HepG2 (cell line): ENCODE measurements around the gene MRPS35. TPM values are rescaled to one million over a fixed set of nuclear protein-coding genes. Genes with fewer than 3 reads are reported as not detected.
A peak's percentile ranks its signal among the peaks of the same experiment; 100 is the strongest.

Experiments used
- ATAC-seq: fragments of 200-7000 bp; cut with Tn5 transposase; 3 replicates; pipeline ENCODE4 v1.9.1; 2020; ENCODE audit warnings: mild to moderate bottlenecking, moderate library complexity
- BruUV-seq: library from RNA; stranded (reverse); fragments of 400-500 nt; replicated peaks from 2 replicates; lab custom pipeline; 2021; lab: Mats Ljungman, UMichigan
- CTCF ChIA-PET: fragments of 300-600 bp; formaldehyde crosslinking; extraction: SDS; loops from one replicate; lab custom pipeline; 2021; ENCODE audit warnings: low total read pairs, inconsistent platforms, low intra/inter-chr PET ratio; lab: Yijun Ruan, JAX
- POLR2A ChIA-PET: fragments of 350-600 bp; sonication (Branson Sonifier 250); formaldehyde crosslinking; loops from one replicate; lab custom pipeline; 2020; ENCODE audit warnings: antibody characterized with exemption, inconsistent platforms; lab: Yijun Ruan, JAX
- DNase-seq: peaks from one replicate; pipeline ENCODE4 v3.0.0-alpha.2; 2015; ENCODE audit warnings: low spot score
- FAIRE-seq: peaks from 3 replicates; lab custom pipeline; 2011; peaks lifted over from hg19 to GRCh38; lab: Jason Lieb, UNC
- H2AFZ ChIP-seq: one replicate; pipeline ENCODE4 v1.6.1; 2011; ENCODE audit warnings: low read length, inconsistent platforms
- H3K27ac ChIP-seq: fragments of 300-600 bp; 3 replicates; pipeline ENCODE4 v1.8.0; 2011; ENCODE audit warnings: mixed run types, mild to moderate bottlenecking, mixed read lengths, low read length, inconsistent platforms; ENCODE audit not compliant: insufficient read depth; ENCODE audit errors: extremely low read length
- H3K27me3 ChIP-seq, 2 experiments: fragments of 200-600 bp in 1 of 2; 2 replicates in 1 of 2; 3 replicates in 1 of 2; pipeline versions ENCODE4 v1.6.0 to v1.8.0; 2011; ENCODE audit warnings: low read length in 2 of 2, mild to moderate bottlenecking in 2 of 2, moderate library complexity in 2 of 2, inconsistent platforms in 1 of 2; ENCODE audit not compliant: insufficient read depth in 2 of 2, control insufficient read depth in 1 of 2
- H3K36me3 ChIP-seq, 2 experiments: fragments of 200-600 bp in 1 of 2; replicated peaks in 1 of 2; 2 replicates in 1 of 2; 3 replicates in 1 of 2; pipeline versions ENCODE4 v1.5.1 to v1.8.0; 2011; ENCODE audit warnings: low read length in 2 of 2, inconsistent platforms in 1 of 2; ENCODE audit not compliant: insufficient read depth in 2 of 2, control insufficient read depth in 1 of 2
- H3K4me1 ChIP-seq: 2 replicates; pipeline ENCODE4 v1.5.1; 2012; ENCODE audit warnings: low read length, inconsistent platforms; ENCODE audit not compliant: insufficient read depth
- H3K4me2 ChIP-seq: 2 replicates; pipeline ENCODE4 v1.6.0; 2011; ENCODE audit warnings: low read depth, low read length, inconsistent platforms
- H3K4me3 ChIP-seq, 3 experiments: fragments of 200-600 bp in 1 of 3; sonication (generic), shearing (Covaris generic) in 1 of 3; replicated peaks in 1 of 3; 2 replicates each; pipeline ENCODE4 v1.5.1; 2011 to 2016; ENCODE audit warnings: low read length in 3 of 3, inconsistent platforms in 2 of 3, low read depth in 2 of 3, mild to moderate bottlenecking in 2 of 3, control low read depth in 1 of 3, mixed read lengths in 1 of 3; ENCODE audit not compliant: insufficient read depth in 1 of 3
- H3K79me2 ChIP-seq: one replicate; pipeline ENCODE4 v1.6.1; 2011; ENCODE audit warnings: low read length, inconsistent platforms; ENCODE audit not compliant: insufficient read depth
- H3K9ac ChIP-seq: 2 replicates; pipeline ENCODE4 v1.6.0; 2011; ENCODE audit warnings: mild to moderate bottlenecking, low read depth, low read length, inconsistent platforms; ENCODE audit not compliant: insufficient read depth
- H3K9me3 ChIP-seq: 2 replicates; pipeline ENCODE4 v1.5.1; 2012; ENCODE audit warnings: mild to moderate bottlenecking, low read length
- H4K20me1 ChIP-seq: 2 replicates; pipeline ENCODE4 v1.6.0; 2011; ENCODE audit warnings: inconsistent platforms, mild to moderate bottlenecking, low read length, moderate library complexity; ENCODE audit not compliant: insufficient read depth
- ARID3A ChIP-seq: IDR thresholded peaks from 2 replicates; pipeline ENCODE4 v1.6.1; 2012; ENCODE audit warnings: low read depth, low read length, improper control_type of control experiment
- CTCF ChIP-seq: sonication (generic); formaldehyde crosslinking; IDR thresholded peaks from 2 replicates; pipeline ENCODE4 v1.5.0; 2020; ENCODE audit warnings: mild to moderate bottlenecking, missing genetic modification reagents, moderate library complexity
- RAD21 ChIP-seq: fragments of 450-650 bp; formaldehyde crosslinking; IDR thresholded peaks from 2 replicates; pipeline ENCODE4 v1.5.0; 2020; ENCODE audit warnings: mild to moderate bottlenecking
- SMC3 ChIP-seq: IDR thresholded peaks from 2 replicates; pipeline ENCODE4 v1.6.1; 2011; ENCODE audit warnings: low read length, improper control_type of control experiment
- STAG1 ChIP-seq: sonication (generic); formaldehyde crosslinking; IDR thresholded peaks from 2 replicates; pipeline ENCODE4 v1.4.0; 2020; ENCODE audit warnings: missing genetic modification reagents
- ZFP90 ChIP-seq: sonication (generic); formaldehyde crosslinking; IDR thresholded peaks from 2 replicates; pipeline ENCODE4 v1.8.0; 2022; ENCODE audit warnings: missing genetic modification reagents, mild to moderate bottlenecking, inconsistent platforms, borderline replicate concordance
- ZNF205 ChIP-seq: IDR thresholded peaks from 2 replicates; pipeline ENCODE4 v1.6.1; 2018; ENCODE audit warnings: missing biosample characterization, missing genetic modification reagents
- WGBS: methylation state at CpG from one replicate; pipeline ENCODE4 v1.1.6; 2017; ENCODE audit warnings: low lambda C conversion rate; 5-methylcytosine and 5-hydroxymethylcytosine counted together
- in situ Hi-C: cut with HindIII; loops from 2 replicates; pipeline ENCODE4 v1.10.0; 2017; ENCODE audit warnings: low pct_unique_long_range_greater_than_20kb; ENCODE audit not compliant: extremely low pct_ligation_motif_present
- intact Hi-C: fragments of 100-400 bp; cut with micrococcal nuclease; formaldehyde crosslinking; loops from one replicate; pipeline ENCODE4 v1.10.0; 2022; ENCODE audit not compliant: unreplicated experiment
- polyA plus RNA-seq, 8 experiments: library from polyadenylated mRNA; depleted of rRNA in 3 of 8; stranded (reverse) in 7 of 8; unstranded in 1 of 8; fragments of >200 nt; fragmentation: Illumina TruSeq in 4 of 8; extraction: Trizol in 4 of 8; gene quantifications; 2 replicates each; pipeline versions ENCODE4 v1.2.1 to v1.2.3, GENCODE V29; 2011 to 2016; ENCODE audit warnings: low read depth in 4 of 8, missing spikeins in 1 of 8, mixed read lengths in 1 of 8; ENCODE audit not compliant: insufficient read depth in 1 of 8
- total RNA-seq, 5 experiments: library from RNA; depleted of rRNA; stranded (reverse); fragments of >200 nt; fragmentation: Illumina TruSeq; extraction: Trizol; gene quantifications; 2 replicates each; pipeline ENCODE4 v1.2.3, GENCODE V29; 2016; ENCODE audit warnings: low read depth in 1 of 5

The MRPS35 gene
- total and polyA plus RNA-seq, 2 of the 13 experiments (the other 11 are each of a cell fraction or from before 2014, with no cell fraction given), result 63.4 to 104 TPM

- intact Hi-C loops, result loop anchor here (1.0 to 10.0 kb wide), 5 partner anchors 22 to 1262 kb away; partner anchors contain the start of gene MRPS35
- ATAC-seq (peak; percentile 66), FAIRE-seq (peak; percentile 34), DNase-seq (peak; percentile 10)
- peaks cover 10 to 52% of the 10 kb centered on the region in 2 experiments for H3K36me3 ChIP-seq
- H3K9ac ChIP-seq, result no peak overlapping the region
- POLR2A ChIA-PET, result interaction anchor here (0.6 to 1.2 kb wide), 2 partner anchors 47 to 1259 kb away, joined by 3 to 4 read pairs; partner anchors contain the start of genes KLHL42 and MANSC4
- H3K4me3 ChIP-seq, result no peak overlapping the region
- no peaks in the 10 kb centered on the region for H3K4me1 ChIP-seq
- H3K4me2 ChIP-seq, result no peak overlapping the region
- H3K9me3 ChIP-seq, result no peaks in the 10 kb centered on the region
- WGBS, result 36% methylated on average over 3 of the region's 3 CpGs
- TF ChIP-seq ZFP90 (CRISPR knock-in tag) (no peak), ZNF205 (CRISPR knock-in tag) (no peak), ARID3A (0 out of 2 replicates have a peak, but pooled peaks have one; percentile 24), STAG1 (CRISPR knock-in tag) (peak; percentile 86), SMC3 (peak; percentile 79), CTCF (CRISPR knock-in tag) (peak; percentile 79), RAD21 (CRISPR knock-in tag) (peak; percentile 61; the same call in 1 of the 2 replicates)
- H4K20me1 ChIP-seq, result peaks cover 7% of the 10 kb centered on the region; the same call in 1 of the 2 replicates
- CTCF ChIA-PET, result interaction anchor here (1.1 to 2.3 kb wide), 4 partner anchors 88 to 1139 kb away, joined by 4 to 21 read pairs (median 11); no protein-coding TSS in a partner anchor
- peaks cover under 1% of the 10 kb centered on the region for H3K79me2 ChIP-seq
- H3K27me3 ChIP-seq, result no peaks in the 10 kb centered on the region
- no peak overlapping the region for H3K27ac ChIP-seq
- no TSS peak for BruUV-seq
- no peak overlapping the region for H2AFZ ChIP-seq
- in situ Hi-C loops, result loop anchor here (10.0 to 25.0 kb wide), 2 partner anchors 212 to 429 kb away; no protein-coding TSS in a partner anchor
Observed at GRCh38 chr12:27733052-27733656, 22.5 kb downstream of the MRPS35 start.
